Stomach (tissue), 4 donors: ENCODE measurements around the gene ZNF276.

Source experiments
- CTCF ChIP-seq, 7 experiments: fragments of 450-650 bp in 4 of 7; fragments of 200-600 bp in 3 of 7; sonication (generic) in 3 of 7; IDR thresholded peaks; one replicate each; pipeline ENCODE4 v1.5.1; 2016 to 2019; ENCODE audit warnings: antibody characterized with exemption in 7 of 7, control low read depth in 2 of 7, mild to moderate bottlenecking in 1 of 7
- EP300 ChIP-seq: sonication (generic); formaldehyde crosslinking; IDR thresholded peaks from one replicate; pipeline ENCODE4 v1.6.1; 2017; ENCODE audit warnings: antibody characterized with exemption

DNA sequence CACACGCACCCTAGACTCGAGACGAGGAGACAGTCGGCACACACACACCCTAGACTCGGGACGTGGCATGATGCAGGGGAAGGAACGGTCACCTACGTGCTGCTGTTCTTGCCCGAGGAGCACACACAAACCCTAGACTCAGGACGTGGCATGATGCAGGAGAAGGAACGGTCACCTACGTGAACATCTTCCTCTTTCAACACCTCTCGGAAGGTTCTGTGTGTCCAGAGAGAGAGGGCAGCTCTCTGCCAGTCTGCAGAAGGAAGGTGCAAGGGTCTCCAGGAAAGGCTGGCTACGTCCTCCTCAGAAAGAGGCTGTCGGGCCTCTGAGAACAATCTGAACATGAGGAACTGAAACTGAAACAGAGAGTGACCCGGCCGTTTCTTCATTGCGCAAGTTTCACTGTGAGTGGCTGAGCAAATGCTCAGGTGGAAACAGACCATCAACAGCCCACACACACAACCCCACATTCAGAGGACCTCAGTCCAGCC, 43.4 kb downstream of the ZNF276 start:
- TF ChIP-seq CTCF (IDR thresholded peaks at IDR 0.05) (no peak), EP300 (no peak)
